ENCODE results near the gene KRTAP10-9. TPM values are rescaled to one million over a fixed set of nuclear protein-coding genes. Genes with fewer than 3 reads are reported as not detected.
"Not testable (repeated sequence)": the region's sequence is repeated elsewhere in the genome, so short reads cannot be mapped to it uniquely, and the experiment has no call there.

The KRTAP10-9 gene
- total and polyA plus RNA-seq, 5 donors from 2014 or later = not detected

DNA sequence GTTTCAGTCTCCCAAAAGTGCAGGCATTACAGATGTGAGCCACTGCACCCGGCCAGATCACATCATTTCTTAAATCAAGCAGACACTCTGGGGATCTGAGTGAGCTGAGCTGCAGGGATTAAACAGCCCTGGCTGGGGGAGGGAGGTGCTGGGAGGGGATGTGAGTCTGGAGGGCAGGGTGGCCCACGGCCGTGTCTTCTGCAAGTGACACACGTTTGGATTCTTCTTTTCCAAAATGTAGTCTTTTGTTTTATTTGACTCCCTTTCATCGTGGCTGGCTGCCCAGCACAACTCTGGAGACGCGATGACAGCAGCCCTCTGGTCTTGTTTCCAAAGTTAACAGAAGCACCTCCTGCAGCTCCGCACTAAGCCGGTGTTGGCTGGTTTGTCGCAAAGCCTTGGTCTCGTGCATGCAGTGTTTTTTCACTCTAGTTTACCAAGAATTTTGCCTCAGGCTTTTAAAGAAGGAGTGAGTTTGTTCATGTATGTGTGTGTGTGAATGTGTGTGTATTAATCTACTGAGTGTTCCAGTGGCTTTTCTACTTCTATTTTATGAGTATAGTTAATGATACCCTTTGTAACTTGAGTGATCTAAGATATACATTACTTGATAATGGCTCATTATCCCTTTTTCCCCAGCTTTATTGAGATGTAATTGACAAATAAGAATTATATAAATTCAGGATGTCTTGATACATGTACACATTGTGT lies 43.6 kb upstream of the KRTAP10-9 start:
- DNase-seq (no peak), ATAC-seq (ENCODE audit: low read depth in 2 of 2) (no peak)
- H3K36me3 Mint-ChIP-seq = peaks cover 3% of the 10 kb centered on the region
- H3K4me3 Mint-ChIP-seq = no peak overlapping the region
- H3K36me3 ChIP-seq (ENCODE audit: control insufficient read depth, insufficient read depth, low read length) = no peaks in the 10 kb centered on the region
- H3K27me3 Mint-ChIP-seq = peaks cover 32% of the 10 kb centered on the region
- H3K27ac Mint-ChIP-seq = peak overlapping the region in 1 of 3 donors; percentile 62
- H3K4me3 ChIP-seq (ENCODE audit: low read depth, low read length) = no peak overlapping the region
- H3K4me1 ChIP-seq (ENCODE audit: control insufficient read depth, insufficient read depth, low read length, poor library complexity, severe bottlenecking) = no peaks in the 10 kb centered on the region
- H3K4me1 Mint-ChIP-seq = peaks cover 9 to 16% (median 11%) of the 10 kb centered on the region in 4 donors
- H3K27me3 ChIP-seq (ENCODE audit: control insufficient read depth, insufficient read depth, low read length) = peaks cover 9% of the 10 kb centered on the region
- H3K9me3 ChIP-seq (ENCODE audit: control insufficient read depth in 2 of 2, low read length in 2 of 2) = peaks cover 10 to 14% of the 10 kb centered on the region in 2 experiments
- peaks cover 0 to 26% (median 12%) of the 10 kb centered on the region in 7 donors for H3K9me3 Mint-ChIP-seq
- H3K27ac ChIP-seq (ENCODE audit: insufficient read depth, low read length, poor library complexity, severe bottlenecking) = no peak overlapping the region

- H3K9me3 ChIP-seq (ENCODE audit: control insufficient read depth in 2 of 2, low read length in 2 of 2) = peaks cover 10 to 14% of the 10 kb centered on the region in 2 experiments
- H3K27me3 Mint-ChIP-seq = peaks cover 30% of the 10 kb centered on the region
- no peak overlapping the region for H3K27ac Mint-ChIP-seq
- H3K27ac ChIP-seq (ENCODE audit: insufficient read depth, low read length, poor library complexity, severe bottlenecking) = no peak overlapping the region
- H3K4me1 Mint-ChIP-seq = peaks cover 9 to 16% (median 11%) of the 10 kb centered on the region in 4 donors
- H3K4me3 ChIP-seq (ENCODE audit: low read depth, low read length) = no peak overlapping the region
- H3K4me3 Mint-ChIP-seq = peak overlapping the region in 1 of 4 donors; percentile 5
- peaks cover 0 to 26% (median 12%) of the 10 kb centered on the region in 7 donors for H3K9me3 Mint-ChIP-seq
- H3K27me3 ChIP-seq (ENCODE audit: control insufficient read depth, insufficient read depth, low read length) = peaks cover 9% of the 10 kb centered on the region
- H3K4me1 ChIP-seq (ENCODE audit: control insufficient read depth, insufficient read depth, low read length, poor library complexity, severe bottlenecking) = no peaks in the 10 kb centered on the region
- DNase-seq (peak in 2 of 3 donors; percentile 35 to 67), ATAC-seq (ENCODE audit: low read depth in 2 of 2) (peak; percentile 87 to 92)
- H3K36me3 Mint-ChIP-seq = peaks cover 3% of the 10 kb centered on the region
- H3K36me3 ChIP-seq (ENCODE audit: control insufficient read depth, insufficient read depth, low read length) = no peaks in the 10 kb centered on the region
These were observed 43.1 kb upstream of the KRTAP10-9 start for GRCh38 chr21:44583800-44584147.

DNA sequence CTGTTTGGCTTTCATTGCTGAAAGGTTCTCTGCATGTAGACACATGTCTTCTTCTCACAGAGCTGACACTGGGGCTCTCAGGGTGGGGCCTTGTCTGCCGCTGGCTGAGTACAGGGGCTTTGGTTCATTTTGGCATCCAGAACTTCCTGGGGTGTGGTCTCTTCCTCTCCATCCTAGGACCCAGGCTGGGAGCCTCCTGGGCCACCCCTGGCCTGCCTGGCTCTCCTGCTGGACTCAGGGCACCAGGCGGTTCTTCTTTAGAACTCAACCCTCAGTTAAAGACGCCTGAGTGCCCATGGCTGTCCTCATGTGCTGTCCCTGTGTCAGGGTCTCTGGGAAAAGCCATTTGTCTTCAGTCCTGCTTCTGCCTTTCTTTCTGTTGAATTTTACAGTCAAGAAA lies 41.0 kb upstream of the KRTAP10-9 start:
- peak overlapping the region in 1 of 3 donors; percentile 12 for H3K27ac Mint-ChIP-seq
- no peak for ATAC-seq (ENCODE audit: low read depth in 2 of 2)
- H3K27me3 ChIP-seq (ENCODE audit: control insufficient read depth, insufficient read depth, low read length) = peaks cover 11% of the 10 kb centered on the region

GRCh38 chr21:44589094-44589493 lies 37.8 kb upstream of the KRTAP10-9 start:
- Mint-ChIP-seq H3K4me3 (no peak overlapping the region), H3K27me3 (peaks cover 13% of the 10 kb centered on the region), H3K36me3 (peaks cover 3% of the 10 kb centered on the region), H3K27ac (no peak overlapping the region), H3K9me3 (peaks cover 0 to 3% (median 0%) of the 10 kb centered on the region in 7 donors), H3K4me1 (peaks cover 4 to 9% (median 5%) of the 10 kb centered on the region in 4 donors)
- peaks cover 11% of the 10 kb centered on the region for H3K27me3 ChIP-seq (ENCODE audit: control insufficient read depth, insufficient read depth, low read length)
- no peaks in the 10 kb centered on the region for H3K36me3 ChIP-seq (ENCODE audit: control insufficient read depth, insufficient read depth, low read length)
- no peak overlapping the region for H3K4me3 ChIP-seq (ENCODE audit: low read depth, low read length)
- no peaks in the 10 kb centered on the region for H3K9me3 ChIP-seq (ENCODE audit: control insufficient read depth in 2 of 2, low read length in 2 of 2)
- no peak overlapping the region for H3K27ac ChIP-seq (ENCODE audit: insufficient read depth, low read length, poor library complexity, severe bottlenecking)
- DNase-seq (no peak), ATAC-seq (ENCODE audit: low read depth in 2 of 2) (no peak)
- H3K4me1 ChIP-seq (ENCODE audit: control insufficient read depth, insufficient read depth, low read length, poor library complexity, severe bottlenecking) = no peaks in the 10 kb centered on the region

More for the DNA sequence above, 41.0 kb upstream of the KRTAP10-9 start:
- Histone ChIP-seq H3K4me1 (ENCODE audit: control insufficient read depth, insufficient read depth, low read length, poor library complexity, severe bottlenecking) (no peaks in the 10 kb centered on the region), H3K9me3 (ENCODE audit: control insufficient read depth in 2 of 2, low read length in 2 of 2) (peaks cover 8 to 14% of the 10 kb centered on the region in 2 experiments), H3K36me3 (ENCODE audit: control insufficient read depth, insufficient read depth, low read length) (no peaks in the 10 kb centered on the region), H3K27ac (ENCODE audit: insufficient read depth, low read length, poor library complexity, severe bottlenecking) (no peak overlapping the region), H3K4me3 (ENCODE audit: low read depth, low read length) (no peak overlapping the region)
- peaks cover 3% of the 10 kb centered on the region for H3K36me3 Mint-ChIP-seq
- H3K4me1 Mint-ChIP-seq = peaks cover 9 to 16% (median 11%) of the 10 kb centered on the region in 4 donors
- H3K27me3 Mint-ChIP-seq = peaks cover 24% of the 10 kb centered on the region
- H3K9me3 Mint-ChIP-seq = peaks cover 0 to 15% (median 9%) of the 10 kb centered on the region in 7 donors
- no peak overlapping the region for H3K4me3 Mint-ChIP-seq
- DNase-seq = no peak

- Histone ChIP-seq H3K4me3 (ENCODE audit: low read depth, low read length) (no peak overlapping the region), H3K9me3 (ENCODE audit: control insufficient read depth in 2 of 2, low read length in 2 of 2) (no peaks in the 10 kb centered on the region), H3K4me1 (ENCODE audit: control insufficient read depth, insufficient read depth, low read length, poor library complexity, severe bottlenecking) (no peaks in the 10 kb centered on the region), H3K36me3 (ENCODE audit: control insufficient read depth, insufficient read depth, low read length) (no peaks in the 10 kb centered on the region), H3K27ac (ENCODE audit: insufficient read depth, low read length, poor library complexity, severe bottlenecking) (no peak overlapping the region), H3K27me3 (ENCODE audit: control insufficient read depth, insufficient read depth, low read length) (peaks cover 11% of the 10 kb centered on the region)
- Mint-ChIP-seq H3K36me3 (peaks cover 3% of the 10 kb centered on the region), H3K9me3 (peaks cover 0 to 3% (median 0%) of the 10 kb centered on the region in 7 donors), H3K27me3 (peaks cover 13% of the 10 kb centered on the region), H3K4me1 (peaks cover 0 to 4% (median 0%) of the 10 kb centered on the region in 4 donors), H3K4me3 (no peak overlapping the region), H3K27ac (no peak overlapping the region)
- DNase-seq (no peak), ATAC-seq (ENCODE audit: low read depth in 2 of 2) (no peak)
These were observed 37.1 kb upstream of the KRTAP10-9 start for GRCh38 chr21:44589586-44590305.

GRCh38 chr21:44590311-44590721 lies 36.6 kb upstream of the KRTAP10-9 start:
- H3K4me3 Mint-ChIP-seq = no peak overlapping the region
- Histone ChIP-seq H3K36me3 (ENCODE audit: control insufficient read depth, insufficient read depth, low read length) (no peaks in the 10 kb centered on the region), H3K4me3 (ENCODE audit: low read depth, low read length) (no peak overlapping the region), H3K9me3 (ENCODE audit: control insufficient read depth in 2 of 2, low read length in 2 of 2) (no peaks in the 10 kb centered on the region), H3K4me1 (ENCODE audit: control insufficient read depth, insufficient read depth, low read length, poor library complexity, severe bottlenecking) (no peaks in the 10 kb centered on the region), H3K27ac (ENCODE audit: insufficient read depth, low read length, poor library complexity, severe bottlenecking) (no peak overlapping the region), H3K27me3 (ENCODE audit: control insufficient read depth, insufficient read depth, low read length) (peaks cover 9% of the 10 kb centered on the region)
- no peak for DNase-seq
- no peak for ATAC-seq (ENCODE audit: low read depth in 2 of 2)
- peaks cover 0 to 4% (median 0%) of the 10 kb centered on the region in 4 donors for H3K4me1 Mint-ChIP-seq
- peaks cover 13% of the 10 kb centered on the region for H3K27me3 Mint-ChIP-seq
- peaks cover 3% of the 10 kb centered on the region for H3K36me3 Mint-ChIP-seq
- H3K27ac Mint-ChIP-seq = no peak overlapping the region
- peaks cover 0 to 3% (median 0%) of the 10 kb centered on the region in 7 donors for H3K9me3 Mint-ChIP-seq

- not testable (repeated sequence) for ATAC-seq (ENCODE audit: low read depth in 2 of 2); DNase-seq; H3K4me3 ChIP-seq (ENCODE audit: low read depth, low read length); H3K9me3 Mint-ChIP-seq; H3K36me3 Mint-ChIP-seq; H3K27me3 ChIP-seq (ENCODE audit: control insufficient read depth, insufficient read depth, low read length); H3K4me1 ChIP-seq (ENCODE audit: control insufficient read depth, insufficient read depth, low read length, poor library complexity, severe bottlenecking); H3K27ac ChIP-seq (ENCODE audit: insufficient read depth, low read length, poor library complexity, severe bottlenecking); H3K36me3 ChIP-seq (ENCODE audit: control insufficient read depth, insufficient read depth, low read length); H3K9me3 ChIP-seq (ENCODE audit: control insufficient read depth in 2 of 2, low read length in 2 of 2); H3K27ac Mint-ChIP-seq; H3K4me3 Mint-ChIP-seq; H3K4me1 Mint-ChIP-seq
- peaks cover 13% of the 10 kb centered on the region for H3K27me3 Mint-ChIP-seq
These were observed 35.7 kb upstream of the KRTAP10-9 start for GRCh38 chr21:44590897-44591800.
